Panc1 (cell line): Measurements from ENCODE around the gene PON1. TPM values are rescaled to one million over a fixed set of nuclear protein-coding genes. Genes with fewer than 3 reads are reported as not detected.

Experiments used
- ATAC-seq: fragments of 200-7000 bp; cut with Tn5 transposase; 2 replicates; pipeline ENCODE4 v1.9.1; 2020; ENCODE audit warnings: mild to moderate bottlenecking, moderate library complexity
- BruUV-seq: library from RNA; stranded (reverse); fragments of 400-500 nt; replicated peaks from 2 replicates; lab custom pipeline; 2021; lab: Mats Ljungman, UMichigan
- CTCF ChIA-PET: fragments of 300-600 bp; sonication (Branson Sonifier 250); formaldehyde crosslinking; loops from one replicate; lab custom pipeline; 2022; ENCODE audit warnings: antibody characterized with exemption; lab: Charles Lee
- POLR2A ChIA-PET: fragments of 300-600 bp; sonication (Branson Sonifier 250); formaldehyde crosslinking; loops from one replicate; lab custom pipeline; 2022; ENCODE audit warnings: antibody characterized with exemption; lab: Charles Lee
- DNase-seq: peaks from one replicate; pipeline ENCODE4 v3.0.0-alpha.2; 2010; ENCODE audit warnings: low read depth, low spot score
- H3K27ac ChIP-seq: 2 replicates; pipeline ENCODE4 v1.5.1; 2011; ENCODE audit warnings: mild to moderate bottlenecking, low read length, inconsistent platforms
- H3K27me3 ChIP-seq: fragments of 200-500 bp; sonication (Bioruptor generic); 2 replicates; pipeline ENCODE4 v1.6.0; 2014; ENCODE audit warnings: low read length, inconsistent platforms; ENCODE audit not compliant: control insufficient read depth, insufficient read depth
- H3K36me3 ChIP-seq: fragments of 200-500 bp; sonication (Bioruptor generic); 2 replicates; pipeline ENCODE4 v1.5.1; 2014; ENCODE audit warnings: inconsistent platforms, mild to moderate bottlenecking, low read length, moderate library complexity; ENCODE audit not compliant: control insufficient read depth, insufficient read depth
- H3K4me1 ChIP-seq: 2 replicates; pipeline ENCODE4 v1.5.1; 2011; ENCODE audit warnings: inconsistent platforms, mild to moderate bottlenecking, low read length, moderate library complexity; ENCODE audit not compliant: control insufficient read depth, insufficient read depth
- H3K4me3 ChIP-seq, 2 experiments: 2 replicates each; pipeline ENCODE4 v1.5.1; 2011 to 2012; ENCODE audit warnings: low read depth in 2 of 2, low read length in 2 of 2, mild to moderate bottlenecking in 2 of 2, inconsistent platforms in 1 of 2, moderate library complexity in 1 of 2
- H3K9me3 ChIP-seq: fragments of 200-500 bp; sonication (Bioruptor generic); 2 replicates; pipeline ENCODE4 v1.5.1; 2014; ENCODE audit warnings: low read depth, mild to moderate bottlenecking, inconsistent platforms, low read length, moderate library complexity; ENCODE audit not compliant: control insufficient read depth, insufficient read depth
- CTCF ChIP-seq: fragments of 450-650 bp; IDR thresholded peaks from 2 replicates; pipeline ENCODE4 v1.5.1; 2017; ENCODE audit warnings: mild to moderate bottlenecking
- POLR2AphosphoS5 ChIP-seq: IDR thresholded peaks from 2 replicates; pipeline ENCODE4 v1.6.1; 2012; ENCODE audit warnings: mild to moderate bottlenecking, low read depth, low read length, moderate library complexity
- REST ChIP-seq, 2 experiments: IDR thresholded peaks; 2 replicates each; pipeline ENCODE4 v1.6.1; 2011 to 2012; ENCODE audit warnings: low read depth in 2 of 2, control low read depth in 1 of 2, low read length in 1 of 2, mild to moderate bottlenecking in 1 of 2, moderate library complexity in 1 of 2; ENCODE audit not compliant: insufficient read depth in 1 of 2
- SIN3A ChIP-seq: IDR thresholded peaks from 2 replicates; pipeline ENCODE4 v1.6.1; 2012; ENCODE audit warnings: low read depth, mild to moderate bottlenecking, low read length, moderate library complexity, borderline replicate concordance; ENCODE audit not compliant: insufficient read depth
- TCF7L2 ChIP-seq: IDR thresholded peaks from 2 replicates; pipeline ENCODE4 v1.6.1; 2011; ENCODE audit warnings: mild to moderate bottlenecking, low read depth, low read length, inconsistent platforms
- in situ Hi-C: cut with HindIII; loops from 2 replicates; pipeline ENCODE4 v1.10.0; 2016; ENCODE audit warnings: low sequenced_read_pairs, low pct_unique_long_range_greater_than_20kb
- intact Hi-C: fragments of 100-400 bp; cut with micrococcal nuclease; formaldehyde crosslinking; loops from one replicate; pipeline ENCODE4 v1.10.0; 2022; ENCODE audit not compliant: unreplicated experiment
- total RNA-seq: library from RNA; stranded (reverse); gene quantifications from one replicate; pipeline ENCODE4 v1.2.1, GENCODE V29; 2021; ENCODE audit not compliant: unreplicated experiment

The PON1 gene
- total RNA-seq, 1 experiment from 2014 or later: not detected

- DNase-seq: no peak
- Histone ChIP-seq H3K27ac (no peak overlapping the region), H3K27me3 (no peaks in the 10 kb centered on the region), H3K4me3 (no peak overlapping the region), H3K4me1 (no peaks in the 10 kb centered on the region), H3K9me3 (no peaks in the 10 kb centered on the region), H3K36me3 (no peaks in the 10 kb centered on the region)
- TF ChIP-seq REST (IDR thresholded peaks at IDR 0.05; ENCODE audit: insufficient read depth in 1 of 2, low read depth in 2 of 2, low read length in 1 of 2) (no peak), SIN3A (no peak), TCF7L2 (no peak), CTCF (no peak), POLR2AphosphoS5 (no peak)
- BruUV-seq: no TSS peak
- intact Hi-C loops: no loop called here
- in situ Hi-C loops: no loop called here
- ATAC-seq: no peak
- ChIA-PET POLR2A (no interaction called here), CTCF (no interaction called here)
Measured at GRCh38 chr7:95253986-95254385, 70.3 kb downstream of the PON1 start.

- no peak for ATAC-seq
- ChIA-PET POLR2A (no interaction called here), CTCF (no interaction called here)
- H3K36me3 ChIP-seq: no peaks in the 10 kb centered on the region
- no peaks in the 10 kb centered on the region for H3K9me3 ChIP-seq
- no TSS peak for BruUV-seq
- DNase-seq: no peak
- in situ Hi-C loops: no loop called here
- intact Hi-C loops: no loop called here
- no peak overlapping the region for H3K27ac ChIP-seq
- H3K4me3 ChIP-seq: no peak overlapping the region
- no peak for TF ChIP-seq REST (IDR thresholded peaks at IDR 0.05; ENCODE audit: insufficient read depth in 1 of 2, low read depth in 2 of 2, low read length in 1 of 2)
- TF ChIP-seq CTCF: no peak
- no peak for TF ChIP-seq POLR2AphosphoS5
- no peak for TF ChIP-seq SIN3A
- TF ChIP-seq TCF7L2: no peak
- H3K27me3 ChIP-seq: no peaks in the 10 kb centered on the region
- H3K4me1 ChIP-seq: no peaks in the 10 kb centered on the region
Measured at GRCh38 chr7:95251966-95252365, 72.4 kb downstream of the PON1 start.
